HG02884 (cell line): Measurements from ENCODE around the gene RALGDS.
A peak's percentile ranks its signal among the peaks of the same experiment; 100 is the strongest.

Experiments used
- ATAC-seq: cut with Tn5 transposase; IDR thresholded peaks from one replicate; pipeline ENCODE4 v1.9.1; 2021; ENCODE audit warnings: mild to moderate bottlenecking, moderate library complexity; ENCODE audit not compliant: unreplicated experiment

The RALGDS gene

GRCh38 chr9:133151601-133152525 is 30.8 kb upstream of the RALGDS start:
- no peak for ATAC-seq

- no peak for ATAC-seq
Measured at GRCh38 chr9:133151041-133151440, 30.0 kb upstream of the RALGDS start.

GRCh38 chr9:133149130-133150015 is 28.3 kb upstream of the RALGDS start:
- peak; percentile 56 for ATAC-seq

- ATAC-seq: peak; percentile 12
Measured at GRCh38 chr9:133148199-133149129, 27.4 kb upstream of the RALGDS start.

GRCh38 chr9:133147412-133148198 is 26.6 kb upstream of the RALGDS start:
- ATAC-seq: no peak

- no peak for ATAC-seq
Measured at GRCh38 chr9:133146746-133147411, 25.8 kb upstream of the RALGDS start.

GRCh38 chr9:133144904-133145851 is 24.1 kb upstream of the RALGDS start:
- ATAC-seq: no peak

GRCh38 chr9:133144142-133144903 is 23.3 kb upstream of the RALGDS start:
- ATAC-seq: no peak

GRCh38 chr9:133143639-133144141 is 22.6 kb upstream of the RALGDS start:
- no peak for ATAC-seq

GRCh38 chr9:133142684-133143622 is 21.9 kb upstream of the RALGDS start:
- no peak for ATAC-seq

GRCh38 chr9:133141833-133142595 is 21.0 kb upstream of the RALGDS start:
- ATAC-seq: no peak

- no peak for ATAC-seq
Measured at GRCh38 chr9:133140606-133141005, 19.6 kb upstream of the RALGDS start.

- ATAC-seq: no peak
Measured at GRCh38 chr9:133140174-133140505, 19.1 kb upstream of the RALGDS start.

- no peak for ATAC-seq
Measured at GRCh38 chr9:133139246-133140173, 18.5 kb upstream of the RALGDS start.
